EH (cell line): Measurements from ENCODE around the gene FAM50B.

ENCODE experiments used
- DNase-seq: peaks from one replicate; pipeline ENCODE4 v3.0.0-alpha.2; 2015; ENCODE audit warnings: low read depth

Gene FAM50B

GRCh38 chr6:3848925-3849605 lies at the start of gene FAM50B:
Gene FAM50B (plus strand): TSS chr6:3849373. CDS start chr6:3849812, 439 bp downstream.
- peak; percentile 88 for DNase-seq

DNA sequence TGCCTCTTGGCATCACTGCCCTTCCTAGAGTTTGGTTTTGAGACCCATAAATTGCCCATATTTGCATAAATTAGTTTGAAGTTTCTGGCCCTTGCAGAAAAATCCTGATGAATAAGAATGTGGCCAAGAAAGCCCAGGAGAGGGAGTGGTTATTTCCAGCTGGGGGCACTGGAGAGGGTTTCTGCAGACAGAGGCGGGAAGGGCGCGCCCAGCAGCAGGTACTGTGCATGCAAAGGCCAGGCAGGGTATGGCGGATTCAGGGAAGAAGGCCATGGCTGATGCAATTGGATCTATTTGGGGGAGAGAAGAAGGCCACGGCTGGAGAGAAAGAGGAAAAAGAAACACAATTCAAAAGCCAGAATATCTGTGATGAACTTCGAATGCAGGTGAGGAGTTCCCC lies 49.5 kb upstream of the FAM50B start:
- DNase-seq: no peak

- peak; percentile 82 for DNase-seq
Observed at GRCh38 chr6:3800850-3801591, 48.2 kb upstream of the FAM50B start.

GRCh38 chr6:3801960-3802359 lies 47.2 kb upstream of the FAM50B start:
- no peak for DNase-seq

- DNase-seq: peak; percentile 97
Observed at GRCh38 chr6:3803627-3804468, 45.3 kb upstream of the FAM50B start.

DNA sequence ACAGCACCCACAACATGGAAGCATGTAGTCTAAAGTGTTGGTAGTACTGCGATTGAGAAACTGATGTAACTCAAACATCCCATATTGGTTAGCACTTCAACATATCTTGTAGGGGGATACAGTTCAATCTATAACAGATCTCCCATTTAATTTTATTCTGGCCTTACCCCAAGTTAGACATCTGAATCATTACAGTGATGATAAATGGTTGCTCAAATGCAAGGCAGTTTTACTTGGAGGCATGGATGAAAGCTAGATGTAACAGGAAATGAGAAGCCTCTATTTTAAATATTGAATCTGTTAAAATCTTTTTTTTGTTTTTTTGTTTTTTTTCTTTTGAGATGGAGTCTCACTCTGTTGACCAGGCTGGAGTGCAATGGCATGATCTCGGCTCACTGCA lies 44.2 kb upstream of the FAM50B start:
- DNase-seq: peak; percentile 52

GRCh38 chr6:3805448-3806123 lies 43.6 kb upstream of the FAM50B start:
- peak; percentile 61 for DNase-seq

DNA sequence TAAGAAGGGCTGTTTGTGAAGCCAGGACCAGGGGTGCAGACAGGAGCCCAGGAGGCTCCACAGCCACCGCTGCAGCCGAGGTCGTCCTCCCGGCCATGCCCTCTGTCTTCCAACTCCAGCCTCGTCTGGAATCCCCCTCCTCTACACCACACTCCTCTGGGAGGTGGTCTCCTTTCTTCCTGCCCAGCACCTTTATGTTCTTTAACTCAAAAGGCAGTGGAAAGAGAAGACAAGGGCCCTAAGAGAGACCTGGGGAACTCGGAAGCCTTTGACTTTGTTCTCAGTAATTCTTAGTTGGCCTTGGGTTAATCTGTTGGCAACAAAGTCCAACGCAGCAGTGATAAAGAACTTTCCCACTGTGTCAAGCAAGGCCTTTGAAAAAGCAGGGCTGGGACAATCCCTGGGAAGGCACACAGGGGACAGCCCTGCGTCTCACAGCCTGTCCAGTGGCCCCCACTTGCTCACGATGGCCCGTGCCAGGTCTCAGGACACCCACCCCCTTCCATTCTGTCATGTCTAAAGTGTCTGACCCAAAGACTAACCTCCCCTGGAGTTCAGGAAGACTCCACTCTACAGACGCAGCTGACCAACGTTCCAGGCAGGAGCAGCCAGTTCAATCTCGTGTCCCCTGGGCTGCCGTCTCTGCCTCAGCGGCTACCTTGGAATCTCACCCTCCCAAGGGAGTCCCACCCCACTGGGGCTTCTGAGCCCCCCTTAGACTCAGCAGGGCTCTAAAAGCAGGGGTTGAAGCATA lies 42.8 kb upstream of the FAM50B start:
- no peak for DNase-seq

DNA sequence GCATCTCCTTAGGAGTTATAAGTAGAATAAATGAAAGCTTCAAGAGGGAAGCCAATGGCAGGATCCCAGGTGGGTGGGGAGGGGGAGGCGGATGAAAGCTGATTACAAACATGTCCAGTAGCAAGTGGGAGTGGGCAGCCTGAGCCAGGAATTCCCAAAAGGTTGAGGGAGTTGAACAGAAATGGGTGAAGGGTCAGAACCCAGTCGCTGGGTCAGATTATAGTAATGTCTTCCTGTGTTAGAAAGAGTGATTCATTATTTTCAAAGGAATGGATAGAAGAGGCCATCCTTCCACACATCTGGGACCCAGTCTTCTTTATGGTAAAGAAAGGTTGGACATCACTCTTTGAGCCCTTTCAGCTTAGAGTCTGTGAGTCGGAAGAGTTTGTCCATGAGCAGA lies 41.0 kb upstream of the FAM50B start:
- peak; percentile 51 for DNase-seq

DNA sequence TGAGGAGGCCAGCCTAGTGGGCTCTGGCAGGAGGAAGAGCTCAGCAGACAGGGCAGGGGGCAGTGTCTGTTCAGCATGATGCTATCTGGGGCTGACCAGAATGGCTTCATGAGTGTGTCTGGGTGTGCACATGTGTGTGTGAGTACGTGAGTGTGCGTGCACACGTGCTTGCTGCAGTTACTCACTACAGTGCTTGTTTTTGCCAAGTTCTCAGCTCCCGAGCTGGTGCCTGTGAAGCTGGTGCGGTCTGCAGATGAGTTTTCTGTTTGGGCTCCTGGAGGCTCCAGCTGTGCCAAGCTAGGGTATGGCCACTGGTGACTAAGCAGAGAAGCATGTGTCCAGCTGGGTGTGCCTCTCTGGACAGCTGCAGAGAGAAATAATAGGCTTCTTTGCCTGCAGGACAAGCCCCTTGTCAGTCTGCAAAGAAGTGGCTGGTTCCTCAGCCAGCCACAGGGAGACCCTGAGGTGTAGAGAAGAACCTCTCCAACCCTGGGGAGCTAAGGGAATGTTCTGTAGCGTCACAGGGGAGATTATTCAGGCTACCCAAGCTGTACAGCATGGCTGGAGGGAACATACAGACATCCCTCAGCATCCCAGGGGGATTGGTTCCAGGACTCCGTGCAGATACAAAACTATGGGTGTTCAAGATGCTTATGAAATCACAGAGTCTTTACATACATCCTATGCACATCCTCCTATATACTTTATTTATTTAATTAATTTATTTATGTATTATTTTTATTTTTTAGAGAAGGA lies 40.2 kb upstream of the FAM50B start:
- DNase-seq: peak; percentile 95

- no peak for DNase-seq
Observed at GRCh38 chr6:3809515-3809891, 39.7 kb upstream of the FAM50B start.

- DNase-seq: no peak
Observed at GRCh38 chr6:3809982-3810381, 39.2 kb upstream of the FAM50B start.

DNA sequence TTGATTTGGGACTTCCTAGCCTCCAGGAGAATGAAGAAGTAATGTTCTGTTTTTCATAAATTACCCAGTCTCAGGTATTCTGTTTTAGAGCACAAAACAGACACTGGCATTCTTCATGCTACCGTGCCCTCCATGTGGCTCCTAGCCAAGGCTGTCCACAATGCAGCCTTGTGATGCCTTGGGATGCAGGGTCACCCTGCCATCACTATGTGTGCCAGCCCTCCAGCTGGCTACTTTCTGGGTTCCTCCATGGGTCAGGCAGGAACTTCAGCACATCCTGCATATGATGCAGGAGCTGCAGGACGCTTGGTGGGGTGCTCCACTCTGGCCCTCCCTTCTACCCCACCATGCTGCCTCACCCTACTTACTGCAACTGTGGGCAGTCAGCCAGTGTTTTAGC lies 38.0 kb upstream of the FAM50B start:
- no peak for DNase-seq

DNA sequence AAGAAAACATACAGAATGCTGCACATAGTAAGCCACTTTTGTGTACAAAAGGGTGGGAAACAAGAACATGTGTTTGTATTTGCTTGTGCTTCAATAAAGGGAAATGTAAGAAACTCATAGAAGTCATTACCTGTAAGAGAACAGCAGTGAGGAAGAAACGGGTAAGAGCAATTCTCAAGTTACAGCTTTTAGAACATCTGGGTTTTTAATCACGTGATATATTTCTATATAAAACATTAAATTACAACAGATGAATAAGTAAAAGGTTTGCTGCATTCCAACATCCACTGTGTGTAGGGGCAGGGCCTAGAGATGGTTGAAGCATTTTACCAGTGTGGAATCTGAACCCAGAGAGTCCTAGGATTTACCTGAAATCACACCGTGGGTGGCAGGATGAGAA lies 36.6 kb upstream of the FAM50B start:
- DNase-seq: no peak

GRCh38 chr6:3813150-3813780 lies 35.9 kb upstream of the FAM50B start:
- DNase-seq: peak; percentile 71

- DNase-seq: no peak
Observed at GRCh38 chr6:3813918-3814317, 35.3 kb upstream of the FAM50B start.

DNA sequence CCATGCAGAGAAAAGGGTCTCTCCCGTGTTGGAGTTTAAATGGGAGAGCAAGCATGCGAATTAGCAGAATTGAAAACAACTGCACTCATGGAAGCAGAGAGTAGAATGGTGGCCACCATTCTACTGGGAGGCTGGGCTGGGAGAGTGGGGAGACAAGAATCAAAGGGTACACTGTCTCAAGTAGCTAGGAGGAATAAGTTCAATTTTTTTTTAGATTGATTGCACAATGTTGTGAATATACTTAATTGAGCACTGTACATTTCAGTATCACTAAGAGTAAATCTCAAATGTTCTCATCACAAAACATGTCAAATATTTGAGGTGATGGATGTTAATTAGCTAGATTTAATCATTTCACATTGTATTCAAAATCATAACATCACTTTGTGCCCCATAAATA lies 34.6 kb upstream of the FAM50B start:
- no peak for DNase-seq

DNA sequence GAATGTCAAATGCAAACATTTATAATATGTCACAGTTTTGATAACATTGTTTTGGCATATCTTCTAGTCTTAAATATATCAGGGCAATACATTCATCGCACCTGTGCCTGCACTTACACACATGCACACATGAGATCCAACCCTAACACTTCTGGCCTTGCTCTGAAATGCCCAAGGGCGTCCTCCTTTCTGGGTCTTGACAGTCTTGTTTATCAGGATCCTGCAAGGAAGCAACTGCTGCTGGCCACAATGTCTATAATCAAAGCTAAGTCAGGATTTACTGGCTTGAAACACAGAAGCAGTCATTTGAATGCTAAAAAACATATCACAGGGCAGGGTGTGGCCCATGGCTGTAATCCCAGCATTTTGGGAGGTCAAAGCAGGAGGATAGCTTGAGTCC lies 32.9 kb upstream of the FAM50B start:
- no peak for DNase-seq

DNA sequence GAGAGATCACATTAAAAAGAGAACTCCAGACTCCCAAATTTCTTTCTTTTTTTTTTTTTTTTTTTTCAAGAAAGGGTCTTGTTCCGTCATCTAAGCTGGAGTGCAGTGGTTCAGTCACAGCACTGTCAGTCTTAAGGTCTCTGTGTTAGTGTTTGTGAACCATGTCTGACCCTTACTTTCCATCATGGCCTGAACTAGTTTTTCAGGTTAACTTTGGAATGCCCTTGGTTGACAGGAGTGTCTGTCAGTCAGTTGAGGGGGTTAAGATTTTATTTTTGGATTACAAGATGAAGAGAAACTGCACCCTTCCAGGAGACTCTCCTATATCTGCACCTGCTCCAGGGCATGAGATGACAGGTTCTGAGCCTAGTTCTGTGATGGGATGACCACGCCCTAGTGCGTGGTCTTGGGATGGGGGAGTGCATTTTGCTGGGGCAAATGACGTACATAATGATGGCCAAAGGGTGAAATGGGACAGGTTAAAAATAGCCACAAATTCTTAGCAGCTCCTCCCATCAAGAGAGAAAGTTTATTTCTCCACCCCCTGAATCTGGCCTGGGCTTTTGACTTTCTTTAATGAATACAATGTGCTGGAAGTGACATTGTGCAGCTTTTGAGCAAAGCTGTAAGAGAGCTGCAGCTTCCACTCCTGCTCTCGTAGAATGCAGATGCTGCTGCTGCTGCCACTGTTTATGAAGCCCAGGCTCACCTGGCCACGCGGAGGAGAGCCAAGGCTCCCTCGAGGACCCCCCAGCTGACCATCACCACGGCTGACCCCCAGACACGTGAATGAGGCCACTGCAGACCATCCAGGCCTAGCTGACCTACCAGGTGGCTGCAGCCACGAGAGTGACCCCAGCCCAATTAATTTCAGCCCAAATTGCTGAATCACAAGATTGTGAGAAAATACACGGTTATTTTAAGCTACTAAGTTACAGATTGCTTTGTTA lies 29.7 kb upstream of the FAM50B start:
- DNase-seq: peak; percentile 63
